PC-3 (cell line): ENCODE measurements around the gene STX8. TPM values are rescaled to one million over a fixed set of nuclear protein-coding genes. Genes with fewer than 3 reads are reported as not detected.

Experiments
- ATAC-seq: fragments of 200-7000 bp; cut with Tn5 transposase; 2 replicates; pipeline ENCODE4 v1.9.1; 2020; ENCODE audit warnings: mild to moderate bottlenecking, moderate library complexity
- BruUV-seq: library from RNA; stranded (reverse); fragments of 400-500 nt; replicated peaks from 2 replicates; lab custom pipeline; 2021; lab: Mats Ljungman, UMichigan
- CTCF ChIA-PET: fragments of 300-600 bp; sonication (Branson Sonifier 250); formaldehyde crosslinking; loops from one replicate; lab custom pipeline; 2022; ENCODE audit warnings: antibody characterized with exemption; lab: Charles Lee
- POLR2A ChIA-PET: fragments of 300-600 bp; sonication (Branson Sonifier 250); formaldehyde crosslinking; loops from one replicate; lab custom pipeline; 2022; ENCODE audit warnings: antibody characterized with exemption; ENCODE audit not compliant: unreplicated experiment; lab: Charles Lee
- DNase-seq: peaks from one replicate; pipeline ENCODE4 v3.0.0-alpha.2; 2015
- H2AFZ ChIP-seq: fragments of 300-600 bp; sonication (generic); 2 replicates; pipeline ENCODE4 v1.6.0; 2016; ENCODE audit warnings: antibody characterized with exemption, low read length
- H3F3A ChIP-seq: fragments of 300-600 bp; sonication (generic); one replicate; pipeline ENCODE4 v1.6.0; 2017; ENCODE audit warnings: antibody characterized with exemption, low read length, control low read depth, mild to moderate bottlenecking; ENCODE audit not compliant: unreplicated experiment
- H3K27ac ChIP-seq: fragments of 300-600 bp; sonication (generic); 2 replicates; pipeline ENCODE4 v1.5.1; 2016; ENCODE audit warnings: mild to moderate bottlenecking, low read length
- H3K27me3 ChIP-seq: fragments of 300-600 bp; sonication (generic); 2 replicates; pipeline ENCODE4 v1.6.1; 2016; ENCODE audit warnings: low read length, mixed read lengths
- H3K36me3 ChIP-seq: fragments of 300-600 bp; sonication (generic); 2 replicates; pipeline ENCODE4 v1.6.1; 2016; ENCODE audit warnings: low read depth, mixed run types, low read length, mixed read lengths
- H3K4me1 ChIP-seq: fragments of 300-600 bp; sonication (generic); 2 replicates; pipeline ENCODE4 v1.5.1; 2016; ENCODE audit warnings: low read length; ENCODE audit not compliant: insufficient read depth
- H3K4me2 ChIP-seq: fragments of 300-600 bp; sonication (generic); 2 replicates; pipeline ENCODE4 v1.6.0; 2016; ENCODE audit warnings: low read length
- H3K4me3 ChIP-seq: fragments of 300-600 bp; sonication (generic); 2 replicates; pipeline ENCODE4 v1.5.1; 2016; ENCODE audit warnings: mild to moderate bottlenecking, low read length, mixed read lengths
- H3K79me2 ChIP-seq: fragments of 300-600 bp; sonication (generic); 2 replicates; pipeline ENCODE4 v1.6.1; 2017; ENCODE audit warnings: low read length, mixed read lengths
- H3K9ac ChIP-seq: fragments of 300-600 bp; sonication (generic); 2 replicates; pipeline ENCODE4 v1.6.0; 2016; ENCODE audit warnings: mild to moderate bottlenecking, low read length
- H3K9me2 ChIP-seq: fragments of 300-600 bp; sonication (generic); replicated peaks from 2 replicates; pipeline ENCODE4 v1.6.1; 2016; ENCODE audit warnings: mixed run types, low read length, mixed read lengths
- H3K9me3 ChIP-seq: fragments of 300-600 bp; sonication (generic); 2 replicates; pipeline ENCODE4 v1.6.1; 2016; ENCODE audit warnings: low read length, mixed read lengths
- H4K20me1 ChIP-seq: fragments of 300-600 bp; sonication (generic); 2 replicates; pipeline ENCODE4 v1.6.1; 2016; ENCODE audit warnings: low read length, mixed read lengths
- EZH2 ChIP-seq: fragments of 300-600 bp; sonication (generic); IDR thresholded peaks from one replicate; pipeline ENCODE4 v1.6.1; 2017; ENCODE audit warnings: antibody characterized with exemption, mild to moderate bottlenecking, low read length; ENCODE audit not compliant: unreplicated experiment
- EZH2phosphoT487 ChIP-seq: fragments of 300-600 bp; sonication (generic); IDR thresholded peaks from 2 replicates; pipeline ENCODE4 v1.6.1; 2018; ENCODE audit warnings: mild to moderate bottlenecking, antibody characterized with exemption, low read length, borderline replicate concordance
- intact Hi-C: fragments of 100-400 bp; cut with micrococcal nuclease; formaldehyde crosslinking; loops from 2 replicates; pipeline ENCODE4 v1.9.0; 2023
- total RNA-seq: library from RNA; depleted of rRNA; stranded (reverse); fragments of >200 nt; gene quantifications from 2 replicates; pipeline ENCODE4 v1.2.3, GENCODE V29; 2014
- TF ChIP-seq, protein P1 (sequence below): fragments of 300-600 bp; sonication (generic); conservative IDR thresholded peaks from 2 replicates; pipeline ENCODE4 v1.5.1; 2017; ENCODE audit warnings: antibody characterized with exemption, low read depth, mild to moderate bottlenecking, low read length

Gene STX8
- total RNA-seq, 1 experiment from 2014 or later = 57.4 TPM

DNA sequence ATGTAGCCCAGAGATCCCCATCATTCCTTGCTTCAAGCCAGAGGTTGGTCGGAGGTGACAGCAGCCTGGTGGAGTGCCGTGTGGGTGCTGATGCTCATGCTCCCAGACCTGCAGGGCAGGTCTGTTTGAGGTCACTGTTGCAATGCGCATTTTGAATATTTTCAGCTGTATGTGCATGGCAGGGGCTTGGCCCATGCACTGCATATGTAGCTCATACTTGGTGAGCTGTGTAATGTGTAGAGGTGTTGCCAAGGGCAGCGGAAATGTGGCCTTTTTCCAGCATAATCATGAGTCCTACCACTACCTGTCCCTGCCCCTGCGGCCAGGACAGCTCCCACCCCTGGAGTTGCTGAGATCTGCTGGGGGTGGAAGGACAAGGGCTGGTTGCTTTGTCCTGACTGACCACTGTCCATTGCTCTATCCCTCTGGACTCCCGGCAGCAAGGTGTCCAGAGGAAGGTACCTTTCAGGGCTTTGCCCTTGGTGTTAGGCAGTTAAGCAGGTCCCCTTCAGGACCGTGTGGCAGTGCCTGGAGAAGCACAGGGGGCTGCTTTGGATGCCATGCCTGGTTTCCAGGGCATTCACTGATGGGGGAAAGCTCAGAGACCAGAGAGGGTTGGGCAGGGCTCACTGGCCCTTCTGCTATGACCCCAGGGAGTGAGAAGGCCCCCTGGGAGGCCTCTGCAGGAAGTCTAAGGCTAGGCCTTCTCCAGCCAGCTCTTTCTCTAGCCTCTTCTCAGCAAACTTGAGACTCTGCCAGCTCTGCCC, 339.2 kb downstream of the STX8 start:
- no peak for TF ChIP-seq EZH2phosphoT487
- TF ChIP-seq, protein P1, sequence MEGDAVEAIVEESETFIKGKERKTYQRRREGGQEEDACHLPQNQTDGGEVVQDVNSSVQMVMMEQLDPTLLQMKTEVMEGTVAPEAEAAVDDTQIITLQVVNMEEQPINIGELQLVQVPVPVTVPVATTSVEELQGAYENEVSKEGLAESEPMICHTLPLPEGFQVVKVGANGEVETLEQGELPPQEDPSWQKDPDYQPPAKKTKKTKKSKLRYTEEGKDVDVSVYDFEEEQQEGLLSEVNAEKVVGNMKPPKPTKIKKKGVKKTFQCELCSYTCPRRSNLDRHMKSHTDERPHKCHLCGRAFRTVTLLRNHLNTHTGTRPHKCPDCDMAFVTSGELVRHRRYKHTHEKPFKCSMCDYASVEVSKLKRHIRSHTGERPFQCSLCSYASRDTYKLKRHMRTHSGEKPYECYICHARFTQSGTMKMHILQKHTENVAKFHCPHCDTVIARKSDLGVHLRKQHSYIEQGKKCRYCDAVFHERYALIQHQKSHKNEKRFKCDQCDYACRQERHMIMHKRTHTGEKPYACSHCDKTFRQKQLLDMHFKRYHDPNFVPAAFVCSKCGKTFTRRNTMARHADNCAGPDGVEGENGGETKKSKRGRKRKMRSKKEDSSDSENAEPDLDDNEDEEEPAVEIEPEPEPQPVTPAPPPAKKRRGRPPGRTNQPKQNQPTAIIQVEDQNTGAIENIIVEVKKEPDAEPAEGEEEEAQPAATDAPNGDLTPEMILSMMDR = no peak
- TF ChIP-seq EZH2 = no peak
- Histone ChIP-seq H4K20me1 (no peaks in the 10 kb centered on the region), H3K27ac (no peak overlapping the region), H3K79me2 (no peaks in the 10 kb centered on the region), H3K9me2 (no peaks in the 10 kb centered on the region), H3K9ac (no peak overlapping the region), H3F3A (no peaks in the 10 kb centered on the region), H3K4me1 (peaks cover 10% of the 10 kb centered on the region; the same call in 1 of the 2 replicates), H3K4me3 (no peak overlapping the region), H3K27me3 (no peaks in the 10 kb centered on the region), H3K36me3 (no peaks in the 10 kb centered on the region), H3K4me2 (no peak overlapping the region), H2AFZ (no peak overlapping the region), H3K9me3 (no peaks in the 10 kb centered on the region)
- ChIA-PET POLR2A (no interaction called here), CTCF (no interaction called here)
- ATAC-seq = no peak
- intact Hi-C loops = no loop called here
- DNase-seq = no peak
- no TSS peak for BruUV-seq

DNA sequence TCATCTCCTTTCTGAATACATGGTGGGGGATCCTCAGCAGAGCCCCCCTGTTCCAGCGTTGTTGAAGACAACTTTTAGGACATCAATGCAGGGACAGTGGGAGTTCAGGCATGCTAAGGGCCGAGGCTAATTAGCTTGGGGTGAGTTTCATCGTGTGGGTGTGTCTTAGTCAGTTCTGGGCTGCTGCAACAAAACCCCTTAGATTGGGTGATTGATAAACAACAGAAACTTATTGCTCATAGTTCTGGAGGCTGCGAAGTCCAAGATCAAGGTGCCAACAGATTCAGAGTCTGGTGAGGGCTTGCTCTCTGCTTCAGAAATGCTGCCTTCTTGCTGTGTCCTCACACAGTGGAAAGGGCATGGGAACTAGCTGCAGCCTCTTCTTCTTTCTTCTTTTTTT, 340.3 kb downstream of the STX8 start:
- DNase-seq (no peak), ATAC-seq (no peak)
- H3K9me3 ChIP-seq = no peaks in the 10 kb centered on the region
- no peak overlapping the region for H2AFZ ChIP-seq
- no peak overlapping the region for H3K9ac ChIP-seq
- H3K4me1 ChIP-seq = peaks cover 7% of the 10 kb centered on the region; the same call in 1 of the 2 replicates
- H4K20me1 ChIP-seq = no peaks in the 10 kb centered on the region
- H3K4me2 ChIP-seq = no peak overlapping the region
- intact Hi-C loops = no loop called here
- no peaks in the 10 kb centered on the region for H3F3A ChIP-seq
- H3K27me3 ChIP-seq = no peaks in the 10 kb centered on the region
- no TSS peak for BruUV-seq
- no peak overlapping the region for H3K27ac ChIP-seq
- no peaks in the 10 kb centered on the region for H3K9me2 ChIP-seq
- no peak for TF ChIP-seq EZH2
- TF ChIP-seq, protein P1 = no peak
- no peak for TF ChIP-seq EZH2phosphoT487
- CTCF ChIA-PET = no interaction called here
- H3K36me3 ChIP-seq = no peaks in the 10 kb centered on the region
- POLR2A ChIA-PET = no interaction called here
- no peak overlapping the region for H3K4me3 ChIP-seq
- H3K79me2 ChIP-seq = no peaks in the 10 kb centered on the region

DNA sequence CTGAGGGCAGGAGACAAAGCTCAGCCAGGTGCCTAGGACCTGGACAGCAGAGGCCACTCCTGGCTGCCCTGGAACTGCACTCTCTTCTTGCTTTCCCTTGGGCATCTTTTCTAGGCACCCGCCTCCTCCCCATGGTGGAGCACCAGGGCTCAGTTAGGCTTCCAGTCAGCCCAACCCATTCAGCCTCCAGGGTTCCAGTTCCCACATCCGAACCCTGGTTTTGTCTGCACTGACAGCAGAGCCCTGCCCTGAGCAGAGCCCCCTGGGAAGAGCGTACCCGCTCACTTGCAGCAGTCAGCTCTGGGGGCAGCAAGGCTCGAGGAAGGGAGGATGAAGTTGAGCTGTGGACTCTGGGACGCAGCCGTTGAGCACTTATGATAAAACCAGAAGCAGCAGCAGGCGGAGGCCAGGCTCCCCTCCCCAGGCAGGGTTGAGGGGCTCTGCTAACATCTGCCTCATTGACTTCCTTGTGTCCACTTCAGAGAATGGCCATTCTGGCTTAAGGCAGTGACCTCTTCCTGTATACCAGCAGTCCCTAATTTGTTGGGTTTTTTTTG, 341.2 kb downstream of the STX8 start:
- TF ChIP-seq EZH2 = no peak
- TF ChIP-seq EZH2phosphoT487 = no peak
- TF ChIP-seq, protein P1 = no peak
- ChIA-PET POLR2A (no interaction called here), CTCF (no interaction called here)
- Histone ChIP-seq H3K9me3 (no peaks in the 10 kb centered on the region), H3K27me3 (no peaks in the 10 kb centered on the region), H3K4me2 (no peak overlapping the region), H2AFZ (no peak overlapping the region), H3K4me3 (no peak overlapping the region), H4K20me1 (no peaks in the 10 kb centered on the region), H3K79me2 (no peaks in the 10 kb centered on the region), H3K9ac (no peak overlapping the region), H3K27ac (no peak overlapping the region), H3K36me3 (no peaks in the 10 kb centered on the region), H3F3A (no peaks in the 10 kb centered on the region), H3K4me1 (peaks cover 4% of the 10 kb centered on the region; the same call in 1 of the 2 replicates), H3K9me2 (no peaks in the 10 kb centered on the region)
- DNase-seq (no peak), ATAC-seq (no peak)
- intact Hi-C loops = no loop called here
- no TSS peak for BruUV-seq
